Measurements from ENCODE around the gene MAGOH.

GRCh38 chr1:53210954-53211353 is 27.4 kb downstream of the MAGOH start:
- no peak for TF ChIP-seq POLR2A (IDR thresholded peaks at IDR 0.05; ENCODE audit: low read length)
- no peak for TF ChIP-seq GATA1 (IDR thresholded peaks at IDR 0.05; ENCODE audit: low read depth, low read length)

Data from erythroblast (primary cell).